Trophoblast cell (in vitro differentiated cells and primary cell): ENCODE results near the gene KDM2A.
A peak's percentile ranks its signal among the peaks of the same experiment; 100 is the strongest.
"Not testable (repeated sequence)": the region's sequence is repeated elsewhere in the genome, so short reads cannot be mapped to it uniquely, and the experiment has no call there.

Source experiments
- DNase-seq, 2 donors: peaks; one replicate each; pipeline ENCODE4 v3.0.0-alpha.2; 2016
- H2AFZ ChIP-seq: 2 replicates; pipeline ENCODE4 v1.6.1; 2013; ENCODE audit warnings: low read length, moderate library complexity, mild to moderate bottlenecking; ENCODE audit not compliant: insufficient read depth, poor library complexity
- H2AK5ac ChIP-seq: 2 replicates; pipeline ENCODE4 v1.6.1; 2013; ENCODE audit warnings: mild to moderate bottlenecking, low read length
- H2BK120ac ChIP-seq: 2 replicates; pipeline ENCODE4 v1.6.1; 2013; ENCODE audit warnings: low read length, mild to moderate bottlenecking, moderate library complexity; ENCODE audit not compliant: insufficient read depth, poor library complexity
- H2BK12ac ChIP-seq: 2 replicates; pipeline ENCODE4 v1.6.1; 2013; ENCODE audit warnings: mild to moderate bottlenecking, low read length, moderate library complexity
- H2BK5ac ChIP-seq: 2 replicates; pipeline ENCODE4 v1.6.1; 2013; ENCODE audit warnings: low read length, low read depth, moderate library complexity, mild to moderate bottlenecking; ENCODE audit not compliant: poor library complexity
- H3K14ac ChIP-seq: 2 replicates; pipeline ENCODE4 v1.6.1; 2013; ENCODE audit warnings: mild to moderate bottlenecking, low read length
- H3K18ac ChIP-seq: 2 replicates; pipeline ENCODE4 v1.6.1; 2013; ENCODE audit warnings: mild to moderate bottlenecking, low read length
- H3K23ac ChIP-seq: 2 replicates; pipeline ENCODE4 v1.6.1; 2013; ENCODE audit warnings: low read length
- H3K27ac ChIP-seq: 2 replicates; pipeline ENCODE4 v1.5.1; 2013; ENCODE audit warnings: low read depth, mild to moderate bottlenecking, inconsistent platforms, low read length, moderate library complexity
- H3K27me3 ChIP-seq: 2 replicates; pipeline ENCODE4 v1.6.1; 2013; ENCODE audit warnings: inconsistent platforms, mild to moderate bottlenecking, low read length, moderate library complexity; ENCODE audit not compliant: insufficient read depth
- H3K36me3 ChIP-seq, 2 experiments: 1 replicate in 1 of 2; 2 replicates in 1 of 2; pipeline ENCODE4 v1.6.1; 2013; ENCODE audit warnings: low read length in 2 of 2, mild to moderate bottlenecking in 2 of 2, moderate library complexity in 1 of 2; ENCODE audit not compliant: insufficient read depth in 2 of 2, control insufficient read depth in 1 of 2
- H3K4ac ChIP-seq: 2 replicates; pipeline ENCODE4 v1.6.1; 2013; ENCODE audit warnings: low read depth, mild to moderate bottlenecking, low read length, moderate library complexity
- H3K4me1 ChIP-seq, 2 experiments: 1 replicate in 1 of 2; 2 replicates in 1 of 2; pipeline ENCODE4 v1.6.1; 2013; ENCODE audit warnings: low read length in 2 of 2, mild to moderate bottlenecking in 2 of 2, moderate library complexity in 1 of 2; ENCODE audit not compliant: insufficient read depth in 2 of 2, control insufficient read depth in 1 of 2
- H3K4me2 ChIP-seq: 2 replicates; pipeline ENCODE4 v1.6.1; 2013; ENCODE audit warnings: inconsistent platforms, mild to moderate bottlenecking, low read length, moderate library complexity
- H3K4me3 ChIP-seq: 2 replicates; pipeline ENCODE4 v1.5.1; 2013; ENCODE audit warnings: mild to moderate bottlenecking, low read depth, low read length, inconsistent platforms
- H3K79me1 ChIP-seq: one replicate; pipeline ENCODE4 v1.6.1; 2013; ENCODE audit warnings: low read length
- H3K79me2 ChIP-seq: 2 replicates; pipeline ENCODE4 v1.6.1; 2013; ENCODE audit warnings: low read length, mild to moderate bottlenecking; ENCODE audit not compliant: control insufficient read depth, insufficient read depth, poor library complexity
- H3K9ac ChIP-seq: 2 replicates; pipeline ENCODE4 v1.6.1; 2013; ENCODE audit warnings: mild to moderate bottlenecking, low read length
- H3K9me3 ChIP-seq: 2 replicates; pipeline ENCODE4 v1.6.1; 2013; ENCODE audit warnings: low read depth, mild to moderate bottlenecking, control low read depth, inconsistent platforms, low read length; ENCODE audit not compliant: insufficient read depth
- H4K12ac ChIP-seq: 2 replicates; pipeline ENCODE4 v1.6.1; 2013; ENCODE audit warnings: low read depth, mild to moderate bottlenecking, low read length, moderate library complexity
- H4K8ac ChIP-seq: 2 replicates; pipeline ENCODE4 v1.6.1; 2013; ENCODE audit warnings: low read depth, mild to moderate bottlenecking, low read length, moderate library complexity
- H4K91ac ChIP-seq: one replicate; pipeline ENCODE4 v1.6.1; 2013; ENCODE audit warnings: low read depth, mild to moderate bottlenecking, low read length, moderate library complexity
- WGBS: extraction: QIAGEN DNeasy Blood & Tissue Kit; methylation state at CpG from one replicate; pipeline ENCODE4 v1.1.7; 2013; ENCODE audit warnings: missing lambda C conversion rate; ENCODE audit not compliant: insufficient read length, insufficient coverage; ENCODE audit errors: extremely low coverage; 5-methylcytosine and 5-hydroxymethylcytosine counted together

The KDM2A gene

DNA sequence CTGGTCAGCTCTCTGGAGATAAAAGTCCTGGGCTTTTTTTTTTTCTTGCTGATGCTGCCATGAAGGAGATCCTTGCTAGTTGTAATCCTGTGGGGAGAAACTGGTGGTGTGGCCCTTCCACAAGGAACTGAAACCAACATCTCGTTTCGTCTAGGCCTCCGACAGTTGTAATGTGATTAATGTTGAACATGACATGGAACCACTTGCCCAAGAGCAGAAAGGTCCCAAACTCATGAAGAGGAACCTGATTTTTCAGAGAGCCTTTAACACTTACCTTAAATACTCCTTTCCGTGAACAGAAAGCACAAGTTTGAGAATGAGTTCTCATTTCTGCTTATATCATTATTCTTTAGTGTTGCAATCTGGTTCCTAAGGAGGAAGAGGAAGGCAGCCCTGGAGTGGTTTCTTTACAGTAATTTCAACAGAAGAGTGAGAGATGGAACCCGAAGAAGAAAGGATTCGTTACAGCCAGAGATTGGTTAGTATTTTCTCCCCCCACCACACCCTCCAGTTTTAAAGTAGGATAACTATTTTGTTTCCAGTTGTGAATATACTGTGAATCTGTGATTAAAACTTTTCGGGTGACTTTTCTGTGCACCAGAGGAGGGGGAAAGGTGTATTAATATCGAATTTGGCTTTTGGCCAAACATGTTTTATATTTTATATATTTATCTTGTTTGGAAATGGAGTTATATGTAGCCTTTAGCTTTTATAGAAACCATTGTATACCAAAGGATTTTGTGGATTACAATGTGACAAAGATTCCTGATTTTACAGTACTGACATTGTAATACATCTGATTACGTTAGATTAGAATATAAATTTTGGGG is 2.0 kb downstream of the KDM2A start:
- Histone ChIP-seq H3K79me1 (peaks cover 18% of the 10 kb centered on the region), H4K12ac (no peak overlapping the region), H3K27ac (no peak overlapping the region)

DNA sequence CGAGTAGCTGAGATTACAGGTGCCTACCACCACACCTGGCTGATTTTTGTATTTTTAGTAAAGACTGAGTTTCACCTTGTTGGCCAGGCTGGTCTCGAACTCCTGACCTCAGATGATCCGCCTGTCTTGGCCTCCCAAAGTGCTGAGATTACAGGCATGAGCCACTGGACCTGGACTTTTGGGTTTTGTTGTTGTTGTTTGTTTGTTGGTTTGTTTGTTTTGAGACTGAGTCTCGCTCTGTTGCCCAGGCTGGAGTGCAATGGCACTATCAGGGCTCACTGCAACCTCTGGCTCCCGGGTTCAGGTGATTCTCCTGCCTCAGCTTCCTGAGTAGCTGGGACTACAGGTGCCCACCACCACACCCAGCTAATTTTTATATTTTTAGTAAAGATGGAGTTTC is 4.7 kb downstream of the KDM2A start:
- H3K4me1 ChIP-seq = not testable (repeated sequence)

More for the DNA sequence above, 2.0 kb downstream of the KDM2A start:
- peak overlapping the region; percentile 78 for H3K4me2 ChIP-seq
- H3K79me2 ChIP-seq = peaks cover 36% of the 10 kb centered on the region
- no peak overlapping the region for H2BK12ac ChIP-seq
- H3K4ac ChIP-seq = peak overlapping the region; percentile 98
- no CpG with 5 or more reads among the region's 9 CpGs for WGBS
- no peak overlapping the region for H2BK5ac ChIP-seq
- H4K91ac ChIP-seq = no peak overlapping the region
- no peaks in the 10 kb centered on the region for H3K9me3 ChIP-seq
- H2BK120ac ChIP-seq = no peak overlapping the region
- H3K9ac ChIP-seq = peak overlapping the region; percentile 73
- no peak overlapping the region for H4K8ac ChIP-seq
- H3K18ac ChIP-seq = no peak overlapping the region
- H2AFZ ChIP-seq = no peak overlapping the region
- no peaks in the 10 kb centered on the region for H3K27me3 ChIP-seq
- peaks cover 4 to 10% of the 10 kb centered on the region in 2 experiments for H3K4me1 ChIP-seq
- H2AK5ac ChIP-seq = no peak overlapping the region
- H3K4me3 ChIP-seq = peak overlapping the region; percentile 18
- no peak overlapping the region for H3K14ac ChIP-seq
- peaks cover 2 to 21% of the 10 kb centered on the region in 2 experiments for H3K36me3 ChIP-seq
- peak overlapping the region; percentile 99 for H3K23ac ChIP-seq
- peak; percentile 24 to 45 for DNase-seq

DNA sequence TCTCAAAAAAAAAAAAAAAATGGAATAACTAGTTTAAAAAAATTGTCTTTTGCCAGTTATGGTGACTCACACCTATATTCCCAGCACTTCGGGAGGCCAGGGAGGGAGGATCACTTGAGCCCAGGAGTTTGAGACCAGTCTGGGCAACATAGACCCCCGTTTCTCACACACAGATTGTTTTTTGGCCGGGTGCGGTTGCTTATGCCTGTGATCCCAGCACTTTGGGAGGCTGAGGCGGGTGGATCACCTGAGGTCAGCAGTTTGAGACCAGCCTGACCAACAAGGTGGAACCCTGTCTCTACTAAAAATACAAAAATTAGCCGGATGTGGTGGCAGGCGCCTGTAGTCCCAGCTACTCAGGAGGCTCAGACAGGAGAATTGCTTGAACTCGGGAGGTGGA is 7.2 kb downstream of the KDM2A start:
- not testable (repeated sequence) for H2AFZ ChIP-seq, H2BK12ac ChIP-seq, H3K9ac ChIP-seq, H4K12ac ChIP-seq, H3K18ac ChIP-seq, H2AK5ac ChIP-seq, H2BK120ac ChIP-seq, H3K23ac ChIP-seq, H3K4me2 ChIP-seq, H3K27ac ChIP-seq, H3K79me1 ChIP-seq, H4K8ac ChIP-seq, H3K27me3 ChIP-seq, H3K14ac ChIP-seq, H2BK5ac ChIP-seq, H3K4me3 ChIP-seq, H3K4me1 ChIP-seq, H4K91ac ChIP-seq, H3K9me3 ChIP-seq
- WGBS = no CpG with 5 or more reads among the region's 8 CpGs
- DNase-seq = peak in 1 of 2 donors; percentile 27
- H3K4ac ChIP-seq = peak overlapping the region; percentile 33
- H3K79me2 ChIP-seq = peaks cover 13% of the 10 kb centered on the region
- H3K36me3 ChIP-seq = peaks cover 10 to 36% of the 10 kb centered on the region in 2 experiments

More for the DNA sequence above, 4.7 kb downstream of the KDM2A start:
- H3K23ac ChIP-seq, H3K79me1 ChIP-seq, H3K4me2 ChIP-seq, H2AFZ ChIP-seq, H2BK120ac ChIP-seq, H3K27me3 ChIP-seq, H2BK12ac ChIP-seq, H3K18ac ChIP-seq, H4K8ac ChIP-seq, H2AK5ac ChIP-seq, H3K4me3 ChIP-seq, H3K27ac ChIP-seq, H2BK5ac ChIP-seq, H4K12ac ChIP-seq, H4K91ac ChIP-seq, DNase-seq, H3K14ac ChIP-seq, H3K9me3 ChIP-seq, H3K9ac ChIP-seq: not testable (repeated sequence)
- no CpG with 5 or more reads among the region's 5 CpGs for WGBS
- H3K4ac ChIP-seq = peak overlapping the region; percentile 97
- H3K79me2 ChIP-seq = peaks cover 28% of the 10 kb centered on the region
- peaks cover 7 to 28% of the 10 kb centered on the region in 2 experiments for H3K36me3 ChIP-seq

DNA sequence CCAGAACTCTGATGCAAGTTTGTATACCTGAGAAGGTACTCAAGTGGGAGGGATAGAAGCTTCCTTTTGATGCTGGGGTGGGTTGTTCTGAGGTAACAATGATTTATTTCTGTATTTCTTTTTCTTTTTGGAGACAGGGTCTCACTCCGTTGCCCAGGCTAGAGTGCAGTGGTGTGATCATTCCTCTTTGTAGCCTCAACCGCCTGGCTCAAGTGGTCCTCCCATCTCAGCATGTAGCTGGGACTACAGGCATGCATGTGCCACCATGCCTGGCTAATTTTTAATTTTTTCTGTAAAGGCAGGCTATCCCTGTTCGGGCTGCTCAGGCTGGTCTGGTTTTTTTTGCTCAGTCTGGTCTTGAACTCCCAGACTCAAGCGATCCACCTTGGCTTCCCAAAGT is 7.9 kb downstream of the KDM2A start:
- H3K79me2 ChIP-seq = peaks cover 13% of the 10 kb centered on the region
- H3K14ac ChIP-seq = no peak overlapping the region
- peak overlapping the region; percentile 99 for H3K4ac ChIP-seq
- no peak overlapping the region for H2AK5ac ChIP-seq
- H3K9me3 ChIP-seq = no peaks in the 10 kb centered on the region
- H4K91ac ChIP-seq = no peak overlapping the region
- no peak overlapping the region for H4K8ac ChIP-seq
- H3K79me1 ChIP-seq = no peaks in the 10 kb centered on the region
- no peak overlapping the region for H3K4me2 ChIP-seq
- no peak overlapping the region for H3K4me3 ChIP-seq
- H3K36me3 ChIP-seq = peaks cover 10 to 40% of the 10 kb centered on the region in 2 experiments
- no peak overlapping the region for H2BK5ac ChIP-seq
- no peak overlapping the region for H2AFZ ChIP-seq
- H3K4me1 ChIP-seq = peaks cover 0 to 6% of the 10 kb centered on the region in 2 experiments
- H2BK120ac ChIP-seq = no peak overlapping the region
- WGBS = no CpG with 5 or more reads among the region's 4 CpGs
- no peak overlapping the region for H3K27ac ChIP-seq
- H3K9ac ChIP-seq = no peak overlapping the region
- H2BK12ac ChIP-seq = no peak overlapping the region
- H4K12ac ChIP-seq = no peak overlapping the region
- DNase-seq = no peak
- H3K18ac ChIP-seq = no peak overlapping the region
- H3K23ac ChIP-seq = no peak overlapping the region
- no peaks in the 10 kb centered on the region for H3K27me3 ChIP-seq
